CD4-positive, alpha-beta T cell treated with Interleukin-10 for 1 hour (primary cell): ENCODE measurements around the gene MOB3A.
"Not testable (repeated sequence)": the region's sequence is repeated elsewhere in the genome, so short reads cannot be mapped to it uniquely, and the experiment has no call there.

Experiments
- DNase-seq: peaks from one replicate; pipeline ENCODE4 v3.0.0-alpha.2; 2020

Gene MOB3A

DNA sequence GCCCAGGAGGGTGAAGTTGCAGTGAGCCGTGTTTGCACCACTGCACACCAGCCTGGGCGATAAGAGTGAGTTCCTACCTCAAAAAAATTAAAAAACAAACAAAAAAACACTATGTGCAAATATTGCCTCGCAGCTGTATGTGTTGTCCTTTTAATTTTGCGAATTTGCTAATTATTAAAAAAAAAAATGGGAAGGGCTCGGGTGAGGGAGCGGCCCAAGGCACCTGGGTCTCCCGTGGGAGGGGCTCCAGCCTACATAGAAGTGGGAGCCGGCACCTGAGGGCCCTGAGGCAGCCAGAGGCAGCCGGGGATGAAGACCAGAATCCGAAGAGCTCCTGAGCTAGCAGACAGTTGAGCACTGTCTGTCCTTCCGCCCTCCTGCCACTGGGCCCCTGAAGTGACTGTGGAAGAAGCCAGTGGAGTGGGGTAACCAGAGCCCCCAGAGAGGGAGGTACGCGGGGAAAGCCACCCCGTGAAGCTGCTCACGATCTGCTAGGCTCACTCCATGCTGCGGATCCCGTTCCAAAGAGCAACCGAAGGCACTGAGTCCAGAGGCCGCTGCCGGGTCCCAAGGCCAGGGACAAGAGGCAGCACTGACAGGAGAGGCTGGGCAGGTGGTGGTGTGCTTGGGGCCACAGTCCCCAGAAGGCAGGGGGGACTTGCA, 7.0 kb upstream of the MOB3A start:
- DNase-seq = no peak

DNA sequence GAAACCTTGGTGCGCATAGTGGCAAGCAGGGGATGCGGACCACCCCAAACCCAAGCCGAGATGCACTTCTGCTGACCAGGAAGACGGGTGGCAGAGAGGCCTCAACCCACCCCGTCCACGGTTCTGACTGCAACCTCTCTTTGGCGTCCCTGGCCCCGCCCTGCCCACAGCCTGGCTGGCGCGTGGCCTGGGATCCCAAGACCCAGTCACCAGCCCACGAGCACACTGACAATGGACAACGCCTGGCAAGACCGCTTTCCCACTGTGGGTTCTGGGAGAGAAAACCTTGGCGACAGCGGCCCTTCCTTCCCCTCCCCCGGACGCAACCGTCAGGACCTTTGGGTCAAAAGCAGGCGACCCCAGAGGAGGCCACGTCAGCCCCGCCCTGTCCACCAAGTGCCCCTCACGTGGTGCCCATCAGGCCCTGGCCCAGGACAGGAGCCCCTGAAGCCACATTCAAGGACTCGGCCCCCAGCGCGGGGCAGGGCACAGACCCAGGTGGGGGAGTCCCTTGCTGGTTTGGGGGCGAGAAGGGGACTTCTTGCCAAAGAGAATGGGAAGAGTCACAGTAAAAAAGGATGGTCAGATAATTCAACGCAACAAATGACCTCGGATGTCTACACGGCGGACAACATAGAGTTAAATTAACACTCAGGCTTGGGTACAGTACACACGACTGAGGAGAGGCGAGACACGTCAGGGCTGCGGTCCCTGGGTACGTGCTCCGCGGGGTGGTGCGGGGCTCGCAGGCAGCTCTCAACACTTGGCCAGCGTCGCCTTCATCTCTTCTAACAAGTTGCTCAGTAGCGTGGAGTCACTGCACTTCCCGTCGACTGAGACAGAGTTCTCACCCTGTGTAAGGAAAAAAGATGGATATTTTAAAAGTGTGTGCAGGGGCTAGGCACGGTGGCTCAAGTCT, 5.5 kb upstream of the MOB3A start:
- no peak for DNase-seq

GRCh38 chr19:2100719-2101061, 4.6 kb upstream of the MOB3A start:
- DNase-seq = no peak

- no peak for DNase-seq
Measured at GRCh38 chr19:2099937-2100718, 4.0 kb upstream of the MOB3A start.

GRCh38 chr19:2099054-2099501, 3.0 kb upstream of the MOB3A start:
- no peak for DNase-seq

- no peak for DNase-seq
Measured at GRCh38 chr19:2097886-2098327, 1.8 kb upstream of the MOB3A start.

DNA sequence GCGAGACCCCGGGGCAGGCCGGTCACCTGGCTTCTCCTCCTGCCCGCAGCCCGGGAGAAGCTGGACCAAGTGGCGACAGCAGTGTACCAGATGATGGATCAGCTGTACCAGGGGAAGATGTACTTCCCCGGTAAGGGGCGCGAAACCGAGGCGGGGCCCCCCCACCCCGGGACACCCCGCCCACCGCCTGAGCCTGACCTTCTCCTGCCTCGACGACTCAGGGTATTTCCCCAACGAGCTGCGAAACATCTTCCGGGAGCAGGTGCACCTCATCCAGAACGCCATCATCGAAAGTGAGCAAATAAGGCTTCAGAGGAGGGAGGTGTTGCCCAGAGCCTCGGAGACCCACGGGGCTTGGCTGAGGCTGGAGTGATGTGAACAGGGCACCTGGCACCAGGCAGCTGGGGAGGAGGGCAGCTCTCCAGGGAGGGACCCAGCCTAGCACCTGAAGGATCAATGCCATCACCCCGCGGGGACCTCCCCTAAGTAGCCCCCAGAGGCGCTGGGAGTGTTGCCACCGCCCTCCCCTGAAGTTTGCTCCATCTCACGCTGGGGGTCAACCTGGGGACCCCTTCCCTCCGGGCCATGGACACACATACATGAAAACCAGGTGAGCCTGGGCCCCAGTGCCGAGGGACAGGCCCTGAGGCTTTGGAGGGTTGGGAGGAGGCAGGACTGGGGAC, 1.2 kb upstream of the MOB3A start:
- peak; percentile 77 for DNase-seq

DNA sequence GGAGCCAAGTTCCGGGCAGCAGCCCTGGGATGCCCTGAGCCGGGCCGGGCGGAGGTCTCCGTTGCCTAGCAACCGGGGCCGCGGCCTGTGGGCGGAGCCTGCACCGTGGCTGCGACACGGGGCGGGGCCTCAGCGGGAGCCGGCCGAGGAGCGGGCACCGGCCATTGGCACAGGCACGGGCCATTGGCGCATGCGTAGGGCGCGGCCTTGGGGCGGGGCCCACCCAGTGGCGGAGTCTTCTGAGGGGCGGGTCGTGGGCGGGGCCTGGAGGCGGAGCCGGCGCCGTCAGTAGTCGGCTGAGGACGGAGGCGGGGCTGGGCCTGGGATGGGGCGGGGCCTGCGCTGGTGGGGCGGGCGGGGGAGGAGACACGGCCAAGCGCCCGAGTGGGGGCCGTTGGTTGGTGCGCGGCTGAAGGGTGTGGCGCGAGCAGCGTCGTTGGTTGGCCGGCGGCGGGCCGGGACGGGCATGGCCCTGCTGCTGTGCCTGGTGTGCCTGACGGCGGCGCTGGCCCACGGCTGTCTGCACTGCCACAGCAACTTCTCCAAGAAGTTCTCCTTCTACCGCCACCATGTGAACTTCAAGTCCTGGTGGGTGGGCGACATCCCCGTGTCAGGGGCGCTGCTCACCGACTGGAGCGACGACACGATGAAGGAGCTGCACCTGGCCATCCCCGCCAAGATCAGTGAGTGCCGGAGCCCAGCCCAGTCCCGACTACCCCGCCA, 515 bp upstream of the MOB3A start, which contains the start of gene IZUMO4:
Gene IZUMO4 (plus strand): TSS at position 436 of the 723 bp plus-strand sequence. CDS start 31 bp downstream, at position 467.
- DNase-seq = peak; percentile 99

GRCh38 chr19:2091926-2092525, 4.1 kb downstream of the MOB3A start:
- DNase-seq = not testable (repeated sequence)

DNA sequence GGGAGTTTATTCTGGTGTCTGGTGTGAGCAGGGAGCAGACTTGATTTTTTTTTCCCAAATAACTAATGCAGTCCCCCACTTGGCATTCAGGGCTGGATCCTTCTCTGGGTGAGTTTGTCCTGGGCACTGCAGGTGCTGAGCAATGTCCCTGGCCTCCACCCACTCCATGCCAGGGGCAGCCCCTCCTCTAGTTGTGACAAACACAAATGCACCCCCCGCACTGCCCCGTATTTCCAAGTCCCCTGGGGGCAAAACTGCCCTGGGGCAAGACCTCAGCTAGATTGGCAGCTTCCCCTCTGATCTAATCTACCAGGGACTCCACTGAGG, 6.4 kb downstream of the MOB3A start:
- no peak for DNase-seq

GRCh38 chr19:2089001-2089711, 7.0 kb downstream of the MOB3A start:
- no peak for DNase-seq

DNA sequence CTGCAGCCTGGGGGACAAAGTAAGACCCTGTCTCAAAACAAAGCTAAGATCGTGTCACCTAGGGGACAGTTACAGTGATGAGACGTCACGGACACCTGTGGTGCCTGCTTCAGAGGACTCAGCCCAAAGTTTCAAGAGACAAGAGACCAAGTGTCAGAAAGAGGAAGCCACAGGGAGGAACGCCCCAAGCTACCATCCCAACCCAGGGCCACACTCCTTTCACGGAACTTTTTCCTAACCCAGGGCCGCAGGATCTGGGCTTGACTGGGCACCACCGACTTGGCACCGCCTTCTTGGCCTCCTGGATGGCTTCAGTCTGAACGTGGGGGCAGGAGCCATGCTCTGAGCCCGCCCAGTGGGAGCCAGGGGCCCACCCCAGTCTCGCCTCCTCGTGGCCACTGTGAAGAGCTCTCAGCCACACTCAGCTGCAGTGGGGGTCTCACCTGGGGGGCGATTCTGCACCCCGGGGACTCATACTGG, 8.5 kb downstream of the MOB3A start:
- DNase-seq = peak; percentile 56

DNA sequence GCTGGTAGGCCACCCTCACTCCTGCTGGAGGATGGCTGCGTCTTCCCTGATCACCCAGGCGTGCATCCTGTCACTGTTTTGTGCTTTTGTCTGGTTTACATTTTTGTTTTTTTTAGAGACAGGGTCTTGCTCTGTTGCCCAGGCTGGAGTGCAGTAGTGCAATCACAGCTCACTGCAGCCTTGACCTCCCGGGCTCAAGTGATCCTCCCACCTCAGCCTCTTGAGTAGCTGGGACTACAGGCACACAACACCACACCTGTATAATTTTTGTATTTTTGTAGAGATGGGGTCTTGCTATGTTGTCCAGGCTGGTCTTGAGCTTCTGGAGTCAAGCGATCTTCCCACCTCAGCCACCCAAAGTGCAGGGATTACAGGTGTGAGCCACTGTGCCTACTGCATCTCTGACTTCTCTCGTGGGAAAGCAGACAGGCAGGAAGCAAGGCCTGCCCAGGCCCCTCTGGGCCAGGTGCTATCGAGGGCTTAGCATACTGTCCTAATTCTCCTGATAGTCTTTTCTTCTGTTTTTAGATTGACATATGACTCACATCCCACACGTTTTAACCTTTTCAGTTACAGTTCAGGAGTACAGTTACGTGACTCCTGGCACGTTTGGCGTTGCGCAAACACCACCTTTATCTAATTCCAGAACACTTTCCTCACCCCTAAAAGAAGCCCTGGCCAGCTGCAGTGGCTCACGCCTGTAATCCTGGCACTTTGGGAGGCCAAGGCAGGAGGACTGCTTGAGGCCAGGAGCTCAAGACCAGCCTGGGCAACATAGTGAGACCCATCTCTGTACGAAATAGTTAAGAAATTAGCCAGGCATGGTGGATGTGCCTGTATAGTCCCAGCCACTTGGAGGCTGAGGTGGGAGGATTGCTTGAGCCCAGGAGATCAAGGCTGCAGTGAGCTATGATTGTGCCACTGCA, 9.2 kb downstream of the MOB3A start:
- DNase-seq = not testable (repeated sequence)

DNA sequence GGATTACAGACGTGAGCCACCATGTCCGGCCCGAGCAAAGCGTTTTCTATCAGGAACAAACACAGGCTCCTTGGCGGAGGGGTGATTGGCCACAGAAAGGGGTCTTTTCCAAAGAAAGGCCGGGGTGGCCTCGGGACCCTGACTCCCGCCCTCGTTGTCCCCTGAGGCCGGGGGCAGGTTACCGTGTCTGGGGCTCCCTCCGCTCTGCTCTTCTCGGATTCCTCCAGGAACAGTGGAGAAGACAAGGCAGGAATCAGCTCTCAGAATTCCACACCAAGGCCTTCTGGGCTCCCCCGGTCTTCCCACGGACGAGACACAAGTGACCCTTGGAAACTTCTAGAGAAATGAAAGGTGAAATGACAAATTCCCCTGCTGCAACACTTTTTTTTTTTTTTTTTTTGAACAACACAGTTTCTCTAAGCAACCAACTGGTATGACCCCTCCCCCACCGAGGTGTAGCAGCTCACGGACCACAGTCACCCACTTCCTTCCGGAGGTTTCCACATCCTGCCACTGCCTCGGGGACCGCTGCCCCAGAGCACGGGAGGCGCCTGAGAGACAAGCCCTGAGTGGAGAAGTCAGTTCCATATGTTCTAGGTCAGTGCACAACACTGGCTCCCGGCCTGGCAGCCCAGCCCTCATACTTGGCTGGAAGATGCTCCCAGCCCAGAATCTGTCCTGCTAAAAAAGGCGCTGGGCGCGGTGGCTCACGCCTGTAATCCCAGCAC, 11.0 kb downstream of the MOB3A start:
- DNase-seq = peak; percentile 97

DNA sequence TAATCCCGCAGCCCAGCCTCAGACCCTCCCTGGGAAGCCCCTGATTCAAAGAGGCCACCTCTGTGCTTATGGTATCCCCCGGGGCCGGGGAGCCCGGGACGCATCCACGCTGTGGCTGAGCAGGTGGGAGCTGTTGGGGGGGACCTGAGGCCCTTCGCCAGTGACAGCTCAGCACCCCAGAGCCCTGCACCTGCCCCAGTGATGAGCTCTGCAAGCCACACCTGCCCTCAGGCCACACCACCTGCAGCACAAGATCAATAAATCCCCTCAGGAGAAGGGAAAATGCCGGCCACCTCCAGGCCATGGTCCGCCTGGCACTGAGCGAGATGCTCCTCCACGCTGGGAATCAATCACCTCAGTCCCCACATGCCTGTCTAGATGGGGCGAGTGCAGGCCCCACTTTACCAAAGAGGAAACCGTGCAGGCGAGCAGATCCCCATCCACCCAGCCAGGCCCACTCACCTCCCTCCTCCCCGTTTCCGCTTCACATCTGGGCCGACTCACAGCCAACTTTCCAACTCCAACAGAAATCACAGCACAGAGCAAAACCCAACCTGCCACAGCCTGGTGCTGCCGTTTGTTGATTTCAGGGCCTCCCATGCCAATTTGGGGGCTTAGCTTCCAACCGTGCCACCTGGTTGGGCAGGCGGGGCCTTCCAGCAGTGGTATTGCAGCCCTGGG, 12.8 kb downstream of the MOB3A start:
- DNase-seq = peak; percentile 77

DNA sequence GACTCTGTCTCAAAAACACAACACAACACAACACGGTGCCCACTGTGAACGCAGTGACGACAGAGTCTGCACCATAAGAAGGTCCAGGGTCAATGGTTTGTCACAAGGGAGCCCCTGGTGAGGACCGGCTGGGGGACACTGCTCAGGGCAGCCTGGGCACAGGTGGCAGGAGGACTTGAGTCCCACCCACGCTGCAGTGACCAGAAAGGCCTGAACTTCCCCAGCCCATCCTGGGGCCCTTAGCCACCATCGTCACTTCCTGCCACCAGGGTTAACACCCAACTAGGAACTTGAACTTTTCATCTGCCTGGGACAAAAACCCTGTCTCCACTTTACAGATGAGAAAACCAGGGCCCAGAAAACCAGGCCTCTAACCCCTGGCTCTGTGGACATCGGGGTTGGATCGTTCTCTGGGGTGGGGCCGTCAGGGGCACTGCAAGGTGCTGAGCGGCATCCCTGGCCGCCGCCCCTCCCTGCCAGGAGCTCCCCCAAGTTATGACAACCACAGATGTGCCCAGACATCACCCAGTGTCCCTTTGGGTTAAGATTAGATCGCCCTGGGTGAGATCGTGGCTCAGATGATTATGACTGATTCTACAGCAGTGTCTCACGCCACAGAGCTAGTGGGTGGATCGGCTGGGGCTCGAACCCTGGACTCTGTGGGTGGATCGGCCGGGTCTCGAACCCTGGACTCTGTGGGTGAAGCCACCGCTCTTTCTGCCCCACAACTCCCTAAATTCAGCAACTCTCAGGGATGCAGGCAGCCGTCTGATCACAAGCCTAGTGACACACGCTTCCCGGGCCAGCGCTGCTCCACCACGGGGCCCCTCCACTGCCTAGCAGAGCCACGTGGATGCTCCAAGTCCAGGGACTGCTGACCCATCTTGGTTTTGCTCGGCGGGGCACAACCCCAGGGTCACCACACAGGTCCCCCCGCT, 14.0 kb downstream of the MOB3A start:
- peak; percentile 74 for DNase-seq

- DNase-seq = no peak
Measured at GRCh38 chr19:2080336-2080988, 15.7 kb downstream of the MOB3A start.
